ENCODE results near the gene USP2.

DNA sequence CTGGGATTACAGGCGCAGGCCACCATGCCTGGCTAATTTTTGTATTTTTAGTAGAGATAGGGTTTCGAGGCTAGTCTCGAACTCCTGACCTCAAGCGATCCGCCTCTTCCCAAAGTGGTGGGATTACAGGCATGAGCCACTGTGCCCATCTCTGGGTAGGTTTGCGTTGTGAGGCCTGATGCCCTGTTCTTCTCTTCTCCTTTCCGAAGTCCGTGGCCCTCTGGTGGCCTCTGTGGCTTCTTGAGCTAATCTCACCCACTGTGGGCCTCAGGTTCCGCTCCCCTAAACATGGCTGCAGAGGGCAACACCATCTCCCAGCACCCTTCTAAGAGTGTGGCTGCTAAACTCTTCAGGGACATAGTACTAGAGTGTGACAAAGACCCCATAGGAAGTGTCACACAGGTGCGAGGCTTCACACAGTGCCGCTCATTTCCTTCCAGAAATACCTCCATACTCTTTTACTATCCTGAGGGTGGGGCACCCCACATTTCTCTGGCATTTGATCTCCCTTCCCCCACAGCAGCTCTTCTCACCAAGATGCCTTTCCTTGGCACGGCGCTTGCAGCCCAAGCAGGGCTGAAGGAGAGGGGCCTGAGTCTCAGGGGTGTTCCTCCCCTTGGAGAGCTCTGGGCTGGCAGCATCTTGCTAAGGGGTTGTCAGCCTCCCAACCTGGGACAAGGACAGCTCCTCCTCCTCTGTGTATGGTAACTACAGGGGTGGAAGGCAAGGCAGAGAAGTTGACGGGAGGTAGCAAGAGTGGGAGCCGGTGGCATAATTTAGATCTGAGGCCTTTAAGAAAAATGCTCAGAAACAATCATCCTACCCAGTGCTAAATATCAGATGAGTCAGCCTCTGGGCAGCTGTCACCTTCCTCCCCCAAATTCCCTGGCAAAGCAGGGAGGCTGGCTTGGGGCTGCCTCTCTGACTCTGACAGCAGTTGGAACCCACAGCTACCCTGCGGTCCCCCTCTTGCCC, 35.4 kb upstream of the USP2 start:
- TF ChIP-seq, protein P1, sequence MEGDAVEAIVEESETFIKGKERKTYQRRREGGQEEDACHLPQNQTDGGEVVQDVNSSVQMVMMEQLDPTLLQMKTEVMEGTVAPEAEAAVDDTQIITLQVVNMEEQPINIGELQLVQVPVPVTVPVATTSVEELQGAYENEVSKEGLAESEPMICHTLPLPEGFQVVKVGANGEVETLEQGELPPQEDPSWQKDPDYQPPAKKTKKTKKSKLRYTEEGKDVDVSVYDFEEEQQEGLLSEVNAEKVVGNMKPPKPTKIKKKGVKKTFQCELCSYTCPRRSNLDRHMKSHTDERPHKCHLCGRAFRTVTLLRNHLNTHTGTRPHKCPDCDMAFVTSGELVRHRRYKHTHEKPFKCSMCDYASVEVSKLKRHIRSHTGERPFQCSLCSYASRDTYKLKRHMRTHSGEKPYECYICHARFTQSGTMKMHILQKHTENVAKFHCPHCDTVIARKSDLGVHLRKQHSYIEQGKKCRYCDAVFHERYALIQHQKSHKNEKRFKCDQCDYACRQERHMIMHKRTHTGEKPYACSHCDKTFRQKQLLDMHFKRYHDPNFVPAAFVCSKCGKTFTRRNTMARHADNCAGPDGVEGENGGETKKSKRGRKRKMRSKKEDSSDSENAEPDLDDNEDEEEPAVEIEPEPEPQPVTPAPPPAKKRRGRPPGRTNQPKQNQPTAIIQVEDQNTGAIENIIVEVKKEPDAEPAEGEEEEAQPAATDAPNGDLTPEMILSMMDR (IDR thresholded peaks at IDR 0.05): no peak
- no peak for TF ChIP-seq POLR2A (IDR thresholded peaks at IDR 0.05)
